Measurements from ENCODE around the gene C1QTNF7.

The C1QTNF7 gene, protein sequence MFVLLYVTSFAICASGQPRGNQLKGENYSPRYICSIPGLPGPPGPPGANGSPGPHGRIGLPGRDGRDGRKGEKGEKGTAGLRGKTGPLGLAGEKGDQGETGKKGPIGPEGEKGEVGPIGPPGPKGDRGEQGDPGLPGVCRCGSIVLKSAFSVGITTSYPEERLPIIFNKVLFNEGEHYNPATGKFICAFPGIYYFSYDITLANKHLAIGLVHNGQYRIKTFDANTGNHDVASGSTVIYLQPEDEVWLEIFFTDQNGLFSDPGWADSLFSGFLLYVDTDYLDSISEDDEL

DNA sequence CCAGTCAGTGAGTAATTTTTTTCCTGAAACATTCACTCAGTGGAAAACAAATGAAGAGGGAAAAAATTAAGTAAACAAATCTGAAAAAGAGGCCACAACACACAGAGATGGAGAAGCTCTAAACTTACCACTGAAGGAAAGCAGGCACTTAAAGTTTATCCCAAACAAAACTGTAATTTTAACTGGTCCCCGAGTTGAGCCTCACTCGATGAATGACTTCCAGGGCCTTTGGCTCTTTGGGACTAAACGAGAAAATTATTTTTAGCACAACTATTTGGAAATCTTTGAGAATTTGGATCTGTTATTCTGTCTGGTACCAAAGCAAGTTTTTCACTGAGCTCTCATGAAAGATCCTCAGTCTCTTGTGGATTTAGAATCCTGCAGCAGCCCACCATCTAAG, at the start of gene C1QTNF7:
C1QTNF7 (plus strand) TSS at position 333 of the 400 bp plus-strand sequence. CDS start 7,711 bp downstream, outside the sequence.
- DNase-seq (ENCODE audit: low read depth): no peak

DNA sequence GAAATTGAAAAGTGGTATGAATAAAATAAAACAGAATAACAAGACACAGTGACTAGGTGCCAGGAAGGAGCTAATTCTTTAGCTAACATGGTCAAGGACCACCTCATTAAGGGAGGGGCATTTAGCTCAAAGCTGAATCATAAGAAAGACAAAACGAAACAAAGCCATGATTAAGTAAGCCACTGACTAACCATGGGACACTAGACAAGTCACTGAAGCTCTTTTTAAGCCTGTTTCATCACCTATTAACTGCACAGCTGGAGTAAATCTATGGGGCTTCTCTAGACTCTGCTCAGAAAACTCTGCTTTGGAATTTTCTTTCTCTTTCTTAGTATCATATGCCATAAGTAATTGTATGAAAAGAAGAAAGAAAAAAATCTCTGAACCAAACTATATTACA, 49.8 kb upstream of the C1QTNF7 start:
- DNase-seq (ENCODE audit: low read depth): no peak

DNA sequence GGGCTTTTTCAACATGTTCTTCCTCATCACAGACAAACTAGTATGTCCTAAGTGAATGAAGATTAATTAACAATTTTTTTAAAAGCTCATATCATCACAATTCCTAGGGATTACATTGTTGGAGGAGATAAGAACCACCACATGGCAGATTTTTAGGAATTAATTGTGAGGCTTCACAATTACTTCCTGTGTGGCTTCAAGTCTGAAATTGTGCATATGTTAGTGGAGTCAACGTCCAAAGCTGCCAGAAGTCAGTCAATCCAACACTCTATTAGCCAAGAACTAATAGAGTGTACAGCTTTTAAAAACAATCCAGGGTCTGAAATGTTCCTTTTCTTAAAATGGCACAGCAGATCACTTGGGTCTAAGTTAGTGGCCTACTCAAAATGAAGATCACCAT, 49.3 kb upstream of the C1QTNF7 start:
- no peak for DNase-seq (ENCODE audit: low read depth)

DNA sequence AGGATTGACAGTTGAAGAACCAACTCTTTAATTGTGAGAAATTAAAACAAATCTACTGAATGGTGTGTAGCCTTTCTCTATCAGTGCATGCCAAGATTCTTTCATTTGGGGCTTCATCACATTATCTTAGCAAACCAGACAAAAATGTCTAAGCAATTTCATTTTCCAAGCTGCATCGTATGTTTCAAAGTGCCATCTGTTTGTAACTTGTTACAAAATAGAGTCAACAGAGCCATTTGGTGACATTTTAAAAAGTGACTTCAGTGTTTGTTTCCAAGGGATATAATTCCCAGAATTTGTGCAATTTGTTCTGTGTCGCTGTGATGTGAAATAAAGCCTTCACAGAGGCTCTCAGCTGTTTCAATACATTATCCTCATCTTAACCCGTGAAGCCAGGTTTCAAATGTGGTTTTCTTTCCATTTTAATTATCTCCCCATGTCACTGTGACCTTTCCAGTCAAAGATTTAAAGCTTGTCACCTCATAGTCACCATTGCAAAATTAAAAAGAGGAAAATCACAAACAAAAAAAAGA, 46.0 kb upstream of the C1QTNF7 start:
- DNase-seq (ENCODE audit: low read depth): no peak

DNA sequence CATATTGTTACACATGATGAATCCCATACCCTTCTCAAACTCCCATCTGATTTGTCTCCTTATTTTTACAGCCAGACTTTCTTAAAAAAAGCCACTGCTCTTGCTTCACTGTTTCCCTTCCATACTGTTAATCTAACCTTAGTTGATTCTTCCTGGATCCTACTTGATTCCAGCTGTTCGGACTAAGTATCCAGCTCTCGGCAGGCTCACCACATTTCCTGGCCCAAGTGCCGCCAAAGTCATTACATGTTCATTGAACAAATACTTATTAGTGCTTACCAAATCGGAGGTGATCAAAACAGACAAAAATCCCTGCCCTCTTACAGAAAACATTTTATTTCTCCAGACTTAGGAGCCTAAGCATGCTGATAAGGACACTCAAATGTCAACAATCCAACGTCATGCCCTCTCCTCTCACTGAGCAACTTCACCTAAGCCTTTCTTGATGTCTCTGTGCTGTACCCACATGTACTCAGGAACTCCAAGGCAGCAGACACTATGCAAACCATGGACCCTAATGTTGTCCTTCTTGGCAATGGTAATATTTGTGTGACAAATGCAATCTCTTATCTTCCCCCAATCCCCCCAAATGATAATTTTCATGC, 45.1 kb upstream of the C1QTNF7 start:
- DNase-seq (ENCODE audit: low read depth): no peak

DNA sequence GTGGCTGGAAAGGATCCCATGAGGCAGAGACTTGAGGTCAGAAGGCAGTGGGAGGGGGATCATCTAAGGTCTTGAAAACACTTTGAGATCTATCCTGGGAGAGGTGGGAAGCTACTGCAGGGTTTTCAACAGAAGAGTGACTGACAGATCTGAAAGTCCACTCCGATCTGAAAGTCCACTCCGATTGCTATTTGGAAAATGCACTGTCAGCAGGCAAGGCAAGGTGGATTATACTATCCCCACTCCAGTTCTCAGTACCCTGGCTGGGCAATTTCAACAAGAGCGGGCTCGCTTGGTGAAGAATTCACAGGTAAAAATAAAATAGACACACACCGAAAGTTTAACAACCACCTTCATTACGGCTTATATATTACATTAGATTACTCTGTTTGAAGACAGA, 42.3 kb upstream of the C1QTNF7 start:
- no peak for DNase-seq (ENCODE audit: low read depth)

DNA sequence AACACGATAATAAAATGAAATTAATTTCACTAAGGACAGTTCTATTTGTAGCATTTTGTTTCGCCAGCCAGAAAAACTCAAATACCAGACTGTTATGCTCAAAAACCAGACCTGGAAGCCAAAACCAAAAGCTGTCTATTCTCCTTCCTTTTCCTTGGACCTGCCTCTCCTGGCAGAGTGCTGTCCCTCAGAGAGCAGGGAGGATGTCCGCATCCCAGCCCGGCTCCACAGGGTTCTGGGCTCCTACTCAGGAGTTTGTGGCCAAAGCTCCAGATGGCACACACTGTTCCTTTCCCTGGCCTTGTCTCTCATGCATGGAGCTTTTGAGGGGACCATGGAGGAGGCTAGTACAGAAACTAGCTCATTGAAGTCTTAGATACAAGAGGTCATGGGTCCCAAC, 41.9 kb upstream of the C1QTNF7 start:
- no peak for DNase-seq (ENCODE audit: low read depth)

DNA sequence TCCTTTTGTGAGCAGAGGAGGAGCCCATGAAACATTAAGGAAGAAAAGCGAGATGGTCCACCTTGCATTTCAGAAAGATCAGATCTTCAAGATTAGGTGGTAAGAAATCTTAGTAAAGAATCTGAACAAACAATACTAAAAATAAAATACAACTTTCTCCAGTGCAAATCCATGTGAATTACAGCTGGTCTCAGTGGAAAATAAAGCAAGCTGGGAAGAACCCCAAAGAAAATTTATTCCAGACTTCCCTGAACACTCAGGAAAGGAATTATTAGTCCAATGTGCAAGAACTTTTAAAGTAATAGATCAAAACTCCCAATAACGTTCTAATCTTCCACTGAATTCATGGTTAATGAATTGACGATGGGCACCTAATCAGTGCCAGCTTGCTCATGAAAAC, 37.3 kb upstream of the C1QTNF7 start:
- DNase-seq (ENCODE audit: low read depth): no peak

DNA sequence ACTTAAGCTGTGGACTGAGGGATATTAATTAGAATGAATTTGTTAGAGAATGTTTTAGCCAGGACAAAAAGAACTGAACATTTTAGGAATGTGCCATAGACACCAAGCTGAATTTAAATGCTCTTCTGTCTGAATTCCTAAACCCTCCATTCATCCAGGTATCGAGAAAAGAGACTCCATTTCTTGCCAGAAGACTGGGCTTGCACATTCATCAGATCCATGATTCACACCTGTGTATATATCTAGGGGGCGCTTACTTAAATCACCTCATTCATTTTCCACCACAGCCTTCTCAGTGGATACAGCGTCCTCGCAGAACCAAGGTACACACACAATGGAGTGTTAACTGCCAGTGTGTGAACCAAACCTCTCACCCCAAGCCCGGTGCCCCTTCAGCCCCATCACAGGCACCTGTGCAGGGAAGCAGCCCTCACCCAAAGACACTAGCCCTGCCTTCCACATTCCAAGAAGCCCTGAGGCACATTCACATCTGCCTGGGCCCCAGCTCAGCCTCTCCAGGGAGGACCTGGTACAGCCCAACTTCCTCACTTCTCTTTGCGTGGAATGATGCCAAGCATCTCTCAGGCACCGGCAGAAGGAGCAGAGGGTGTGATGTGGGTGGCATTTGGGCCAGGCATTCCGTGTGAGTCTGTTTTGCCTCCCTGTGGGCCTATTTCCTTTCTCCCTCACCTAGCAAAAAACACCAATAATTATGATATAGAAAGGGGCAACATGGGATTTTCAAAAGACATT, 35.6 kb upstream of the C1QTNF7 start:
- no peak for DNase-seq (ENCODE audit: low read depth)

DNA sequence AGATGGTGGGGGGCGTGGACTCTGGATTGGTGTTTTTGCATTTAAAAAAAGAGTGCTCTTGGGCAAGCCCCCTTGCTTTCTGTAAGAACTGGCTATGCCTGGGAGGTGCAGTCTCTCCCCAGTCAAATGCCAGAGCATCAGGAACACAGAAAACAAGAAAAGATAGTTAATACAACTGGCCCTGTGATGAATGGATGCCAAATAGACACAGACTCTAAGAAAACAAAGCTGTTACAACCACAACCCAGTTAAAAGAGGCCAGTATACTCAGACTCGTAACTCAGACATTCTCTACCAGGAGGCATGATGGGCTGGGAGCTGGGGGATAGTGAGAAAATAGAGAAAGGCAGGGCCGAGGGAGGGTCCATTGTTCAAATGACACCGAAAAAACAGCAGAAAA, 32.5 kb upstream of the C1QTNF7 start:
- DNase-seq (ENCODE audit: low read depth): no peak

DNA sequence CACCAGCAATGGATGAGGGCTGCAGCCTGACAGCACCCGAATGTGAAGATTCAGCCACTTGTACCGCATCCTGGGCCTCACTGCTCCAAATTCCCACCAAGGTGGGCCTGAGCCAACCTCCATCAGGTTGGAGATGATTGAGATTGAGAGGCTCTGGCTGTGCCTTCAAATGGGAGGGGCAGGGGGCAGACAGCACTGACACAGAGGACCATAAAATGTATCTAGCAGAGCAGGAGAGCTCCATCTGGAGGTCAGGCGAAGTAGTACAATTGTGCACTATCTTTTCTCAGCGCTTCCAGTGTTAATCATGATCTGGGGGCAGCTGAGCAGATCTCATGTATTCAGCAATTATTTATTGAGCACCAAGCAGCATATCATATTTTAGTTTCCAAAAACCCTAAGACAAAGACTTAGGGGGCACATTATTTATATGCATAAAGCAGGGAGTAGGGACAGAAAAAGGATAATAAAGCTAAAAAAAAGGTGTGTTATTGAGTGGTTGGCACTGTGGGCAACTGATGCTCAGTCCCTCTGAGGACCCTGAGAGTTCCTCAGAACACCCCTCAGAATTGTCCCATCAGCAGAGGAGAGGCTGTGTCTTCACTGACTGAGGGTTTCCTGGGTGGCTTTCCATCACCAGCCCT, 31.6 kb upstream of the C1QTNF7 start:
- peak; percentile 14 for DNase-seq (ENCODE audit: low read depth)

DNA sequence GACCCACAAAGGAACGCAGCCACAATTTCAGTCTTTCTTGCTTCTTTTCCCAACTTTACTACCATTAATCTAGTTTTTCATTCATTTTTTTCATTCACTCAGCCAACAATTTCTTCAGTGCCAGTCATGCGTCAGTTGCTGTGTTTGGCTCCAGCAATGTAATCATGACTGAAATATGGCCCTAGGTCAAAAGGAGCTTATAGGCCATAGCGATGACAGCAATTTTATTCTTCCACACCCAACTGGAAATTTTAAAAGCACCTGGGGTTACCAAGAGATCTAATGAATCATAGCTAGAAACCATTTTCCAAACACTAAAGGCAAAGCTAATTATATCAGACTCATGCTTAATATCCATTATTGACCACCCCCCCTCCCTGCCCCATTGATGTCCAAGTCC, 29.8 kb upstream of the C1QTNF7 start:
- no peak for DNase-seq (ENCODE audit: low read depth)

DNA sequence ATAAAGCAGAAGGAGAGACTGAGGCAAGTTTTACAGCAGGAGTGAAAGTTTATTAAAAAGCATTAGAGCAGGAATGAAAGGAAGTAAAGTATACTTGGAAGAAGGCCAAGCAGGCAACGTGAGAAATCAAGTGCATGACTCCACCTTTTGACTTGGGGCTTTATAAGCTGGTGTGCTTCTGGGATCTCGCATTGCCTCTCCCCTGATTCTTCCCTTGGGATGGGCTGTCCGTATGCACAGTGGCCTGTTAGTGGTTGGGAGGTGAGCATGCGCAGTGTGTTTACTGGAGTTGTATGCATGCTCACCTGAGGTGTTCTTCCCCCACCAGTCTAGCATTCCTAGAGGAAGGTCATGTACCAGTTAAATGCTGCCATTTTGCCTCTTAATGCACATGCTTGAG, 29.1 kb upstream of the C1QTNF7 start:
- DNase-seq (ENCODE audit: low read depth): no peak

DNA sequence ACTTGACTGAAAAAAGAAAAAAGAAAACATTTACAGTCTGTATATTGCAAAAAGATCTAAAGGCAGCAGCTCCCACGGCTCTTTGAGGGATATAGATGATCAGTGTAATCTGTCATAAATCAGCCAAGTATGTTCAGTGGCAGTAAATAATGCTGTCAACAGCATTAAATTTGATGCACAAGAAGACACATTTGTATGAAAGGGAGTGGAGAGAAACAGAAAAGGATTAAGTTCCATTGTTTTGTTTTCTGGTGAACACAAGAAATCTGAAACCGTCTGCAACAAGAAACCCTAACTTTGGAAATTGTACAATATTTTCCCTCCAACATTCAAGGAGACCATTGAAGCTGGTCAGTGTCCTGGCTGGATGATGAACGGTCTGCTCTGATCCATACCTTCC, 27.6 kb upstream of the C1QTNF7 start:
- no peak for DNase-seq (ENCODE audit: low read depth)

DNA sequence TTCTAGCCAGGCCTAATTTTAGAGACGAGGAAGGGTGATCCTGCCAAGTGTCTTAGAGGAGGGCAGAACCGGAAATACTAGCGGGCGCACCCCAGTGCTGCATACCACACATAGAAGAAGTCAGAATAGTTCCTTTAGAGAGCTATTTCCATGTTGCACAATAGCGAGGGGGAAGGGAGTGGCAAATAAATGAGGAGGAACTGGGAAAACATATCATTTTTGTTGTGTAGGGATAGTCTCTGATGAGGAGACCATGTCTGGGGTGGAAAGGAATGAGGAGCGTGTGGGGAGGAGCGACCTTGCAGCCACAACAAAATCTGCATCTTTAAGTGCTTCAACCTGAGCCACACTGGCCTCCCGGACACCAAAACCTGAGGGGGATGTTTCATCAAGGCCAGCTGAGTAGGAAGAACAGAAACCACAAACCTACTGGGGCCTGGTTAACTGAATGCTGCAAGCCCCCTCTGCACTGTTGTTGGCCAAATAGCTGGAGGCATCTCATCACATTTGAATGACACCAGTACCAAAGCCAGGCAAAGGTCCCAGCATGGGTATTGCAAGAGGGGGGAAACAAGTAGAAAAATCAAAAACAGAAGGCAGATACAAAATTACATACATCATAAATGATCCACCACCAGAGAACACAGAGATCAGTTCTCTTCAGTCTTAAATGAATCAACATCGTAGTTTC, 26.7 kb upstream of the C1QTNF7 start:
- DNase-seq (ENCODE audit: low read depth): no peak

DNA sequence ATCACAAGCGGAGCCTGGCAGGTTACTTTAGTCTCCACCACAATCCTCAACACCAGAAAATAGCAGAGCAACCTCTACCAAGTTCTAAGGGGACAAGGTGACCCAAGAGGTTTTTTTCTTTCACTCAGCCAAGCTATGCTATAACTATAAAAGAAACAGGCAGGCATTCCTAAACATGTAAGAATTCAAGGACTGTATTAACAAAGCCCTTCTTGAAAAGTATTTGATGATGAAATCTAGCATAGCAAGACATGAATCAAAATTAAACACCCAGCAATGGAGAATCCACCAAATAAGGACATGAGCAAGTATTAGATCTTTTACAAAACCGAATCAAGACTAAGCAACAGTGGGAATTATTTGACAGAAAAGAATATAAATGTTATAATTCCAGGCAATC, 25.7 kb upstream of the C1QTNF7 start:
- no peak for DNase-seq (ENCODE audit: low read depth)

DNA sequence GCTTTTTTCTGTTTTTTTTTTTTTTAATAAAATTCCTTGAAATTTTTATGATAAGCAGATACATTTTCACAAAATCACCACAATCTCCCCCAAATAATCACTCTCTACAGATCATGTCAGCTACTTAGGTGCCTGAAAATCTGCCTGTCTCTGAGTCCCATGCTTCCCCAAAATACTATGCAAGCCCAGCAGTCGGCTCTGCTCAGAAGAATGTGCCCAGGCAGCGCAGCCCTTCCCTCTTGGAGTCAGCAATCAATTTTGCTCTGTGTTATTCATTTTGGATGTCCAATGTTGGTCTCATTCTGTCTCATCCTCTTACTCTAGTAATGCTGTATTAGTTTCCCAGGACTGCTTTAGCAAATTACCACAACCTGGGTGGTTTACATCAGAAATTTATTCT, 24.9 kb upstream of the C1QTNF7 start:
- no peak for DNase-seq (ENCODE audit: low read depth)

DNA sequence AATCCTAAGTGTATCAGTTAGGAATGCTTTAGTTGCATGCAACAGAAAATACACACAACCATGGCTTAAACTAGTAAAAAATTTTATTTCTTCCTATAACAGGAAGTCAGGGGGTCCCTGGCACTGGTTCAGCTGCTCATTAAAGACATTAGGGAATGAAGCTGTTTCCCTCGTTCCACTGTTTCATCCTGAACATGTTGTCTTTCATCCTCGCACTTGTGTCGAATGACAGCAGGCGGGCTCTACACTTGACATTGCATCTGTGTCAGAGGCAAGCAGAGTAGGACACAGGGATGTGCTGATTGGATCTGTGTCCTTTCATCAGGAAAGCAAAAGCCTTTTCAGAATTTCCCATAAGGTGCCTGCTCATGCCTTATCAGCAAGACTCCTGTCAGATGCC, 22.8 kb upstream of the C1QTNF7 start:
- DNase-seq (ENCODE audit: low read depth): no peak

DNA sequence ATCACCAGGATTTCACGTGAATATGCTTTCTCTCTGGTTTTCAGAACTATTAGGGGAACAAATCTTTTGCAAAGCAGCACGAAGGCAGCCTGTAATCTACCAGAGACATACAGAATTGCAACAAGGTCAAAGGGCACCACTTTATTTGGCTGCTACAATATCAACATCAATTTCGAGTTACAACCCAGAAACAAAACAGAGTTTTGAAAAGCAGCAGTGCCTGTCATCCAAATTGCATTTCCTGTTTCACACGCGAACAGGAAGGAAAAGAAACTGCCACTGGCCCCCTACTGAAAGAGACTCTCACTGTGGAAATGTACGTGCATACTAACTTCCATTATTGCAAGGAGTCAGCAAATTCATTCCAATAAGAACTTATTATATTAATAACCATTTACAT, 17.1 kb upstream of the C1QTNF7 start:
- no peak for DNase-seq (ENCODE audit: low read depth)

DNA sequence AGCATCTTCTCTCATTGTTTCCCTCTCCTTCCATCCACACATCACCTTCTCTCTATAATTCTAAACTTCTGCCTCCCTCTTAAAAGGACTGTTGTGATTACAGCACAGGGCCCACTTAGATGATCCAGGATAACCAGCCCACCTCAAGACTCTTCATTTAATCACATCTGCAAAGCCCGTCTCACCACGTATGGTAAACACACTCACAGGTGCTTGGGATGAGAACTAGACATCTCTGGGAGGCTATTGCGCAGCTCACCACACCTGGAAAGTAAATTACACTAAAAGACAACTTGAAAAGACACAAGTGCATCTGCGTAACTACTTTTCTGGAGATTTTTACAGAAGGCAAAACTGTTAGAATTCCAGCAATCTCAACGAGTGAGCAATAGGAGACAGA, 15.4 kb upstream of the C1QTNF7 start:
- DNase-seq (ENCODE audit: low read depth): no peak

DNA sequence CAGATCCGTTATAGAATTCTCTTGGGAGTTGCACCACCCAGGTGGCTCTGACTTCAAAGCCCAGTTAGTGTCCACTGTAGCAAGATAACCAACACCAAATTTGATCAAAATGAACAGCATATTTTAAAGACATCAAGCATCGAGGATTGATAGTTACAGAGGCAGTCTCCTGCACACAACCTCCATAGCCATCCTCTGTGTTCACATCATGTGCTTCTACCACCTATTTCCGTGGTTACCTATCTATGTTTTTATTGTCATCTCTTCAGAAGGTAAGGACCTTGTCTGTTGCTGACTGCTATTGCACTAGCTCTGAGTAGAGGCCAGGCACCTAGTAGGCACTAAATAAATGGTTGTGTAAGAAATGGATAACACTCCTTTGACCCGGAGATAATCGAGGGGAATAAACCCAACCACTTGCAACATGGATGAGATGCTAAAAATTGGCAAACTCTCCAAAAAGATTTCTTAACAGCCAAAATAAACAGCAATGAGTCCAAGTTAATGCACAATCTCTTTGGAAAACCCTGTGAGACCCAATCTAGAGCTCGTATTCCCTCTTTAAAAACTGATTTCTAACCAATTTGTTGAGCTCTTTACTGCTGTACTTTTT, 14.7 kb upstream of the C1QTNF7 start:
- no peak for DNase-seq (ENCODE audit: low read depth)

DNA sequence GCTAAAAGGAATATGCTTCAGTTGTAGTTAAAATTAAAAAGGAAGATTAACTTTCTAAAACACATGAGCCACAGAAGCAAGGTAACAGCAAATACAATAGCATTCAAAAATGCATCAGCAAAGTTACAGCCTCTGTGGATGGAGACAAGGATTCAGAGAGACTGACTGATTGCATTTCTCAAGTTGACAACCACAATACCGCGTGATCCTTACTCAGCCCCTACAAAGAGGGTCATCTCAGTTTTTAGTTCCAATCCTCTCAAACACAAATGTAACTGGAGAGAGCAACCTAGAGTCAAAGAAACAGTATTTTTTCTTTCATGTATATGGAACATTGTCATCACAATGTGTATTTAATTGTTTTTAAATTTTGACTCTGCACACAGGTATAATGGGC, 14.2 kb upstream of the C1QTNF7 start:
- DNase-seq (ENCODE audit: low read depth): no peak
